WTC11 (cell line): Measurements from ENCODE around the gene POU2F1. TPM values are rescaled to one million over a fixed set of nuclear protein-coding genes. Genes with fewer than 3 reads are reported as not detected.

Experiments
- ATAC-seq: fragments of 200-7000 bp; cut with Tn5 transposase; 2 replicates; pipeline ENCODE4 v1.10.0; 2021; ENCODE audit warnings: mild to moderate bottlenecking, moderate library complexity
- CTCF ChIA-PET: fragments of 300-600 bp; sonication (Branson Sonifier 250); formaldehyde crosslinking; loops from one replicate; lab custom pipeline; 2021; ENCODE audit warnings: antibody characterized with exemption; lab: Charles Lee
- POLR2A ChIA-PET: fragments of 350-600 bp; sonication (Branson Sonifier 250); formaldehyde crosslinking; loops from one replicate; lab custom pipeline; 2021; ENCODE audit warnings: antibody characterized with exemption; lab: Charles Lee
- DNase-seq: peaks from one replicate; pipeline ENCODE4 v3.0.0; 2021; ENCODE audit warnings: low spot score
- H3K27ac Mint-ChIP-seq: 2 replicates; pipeline ENCODE4 v1.8.0; 2021; ENCODE audit warnings: mixed read lengths
- H3K27me3 Mint-ChIP-seq: 2 replicates; pipeline ENCODE4 v1.8.0; 2021; ENCODE audit warnings: low read depth, mild to moderate bottlenecking, moderate library complexity, mixed read lengths
- H3K36me3 Mint-ChIP-seq: 2 replicates; pipeline ENCODE4 v1.8.0; 2021; ENCODE audit warnings: mixed read lengths
- H3K4me1 Mint-ChIP-seq: 2 replicates; pipeline ENCODE4 v1.8.0; 2022; ENCODE audit warnings: mixed read lengths
- H3K4me3 Mint-ChIP-seq: 2 replicates; pipeline ENCODE4 v1.8.0; 2021; ENCODE audit warnings: mild to moderate bottlenecking, moderate library complexity, mixed read lengths
- H3K9me3 Mint-ChIP-seq: 2 replicates; pipeline ENCODE4 v1.8.0; 2021; ENCODE audit warnings: mixed read lengths
- ATF1 ChIP-seq: sonication (generic); formaldehyde crosslinking; IDR thresholded peaks from 2 replicates; pipeline ENCODE4 v1.8.1; 2023; ENCODE audit warnings: mild to moderate bottlenecking, moderate library complexity, missing genetic modification reagents
- ELF4 ChIP-seq: sonication (generic); formaldehyde crosslinking; IDR thresholded peaks from 2 replicates; pipeline ENCODE4 v1.8.1; 2022; ENCODE audit warnings: low read depth, mild to moderate bottlenecking, moderate library complexity, missing genetic modification reagents
- ESRRA ChIP-seq: sonication (generic); formaldehyde crosslinking; IDR thresholded peaks from 2 replicates; pipeline ENCODE4 v1.8.1; 2022; ENCODE audit warnings: mild to moderate bottlenecking, missing genetic modification reagents, borderline replicate concordance
- ETV6 ChIP-seq: sonication (generic); formaldehyde crosslinking; IDR thresholded peaks from 2 replicates; pipeline ENCODE4 v1.8.1; 2022; ENCODE audit warnings: mild to moderate bottlenecking, missing genetic modification reagents
- FOXK1 ChIP-seq: sonication (generic); formaldehyde crosslinking; IDR thresholded peaks from 2 replicates; pipeline ENCODE4 v1.8.0; 2022; ENCODE audit warnings: mild to moderate bottlenecking, moderate library complexity, missing genetic modification reagents
- GTF2I ChIP-seq: fragments of 250-450 bp; sonication (Bioruptor Pico); conservative IDR thresholded peaks from 2 replicates; pipeline ENCODE4 v1.4.0; 2021; ENCODE audit warnings: mild to moderate bottlenecking
- IRF2 ChIP-seq: sonication (generic); formaldehyde crosslinking; IDR thresholded peaks from 2 replicates; pipeline ENCODE4 v1.8.0; 2022; ENCODE audit warnings: low read depth, missing genetic modification reagents, borderline replicate concordance
- JUN ChIP-seq: sonication (generic); formaldehyde crosslinking; IDR thresholded peaks from 2 replicates; pipeline ENCODE4 v1.8.0; 2023; ENCODE audit warnings: mild to moderate bottlenecking, missing genetic modification reagents
- NFATC4 ChIP-seq: fragments of 250-450 bp; sonication (Bioruptor Pico); IDR thresholded peaks from 2 replicates; pipeline ENCODE4 v1.9.0; 2021; ENCODE audit warnings: mild to moderate bottlenecking
- NR2C2 ChIP-seq: sonication (generic); formaldehyde crosslinking; IDR thresholded peaks from 2 replicates; pipeline ENCODE4 v1.8.0; 2022; ENCODE audit warnings: mild to moderate bottlenecking, missing genetic modification reagents
- PRRX2 ChIP-seq: fragments of 250-450 bp; sonication (Bioruptor Pico); IDR thresholded peaks from 2 replicates; pipeline ENCODE4 v1.8.0; 2021; ENCODE audit warnings: mild to moderate bottlenecking
- TCF7 ChIP-seq: sonication (generic); formaldehyde crosslinking; IDR thresholded peaks from 2 replicates; pipeline ENCODE4 v1.8.0; 2022; ENCODE audit warnings: mild to moderate bottlenecking, low read depth, missing genetic modification reagents, moderate library complexity
- TP53 ChIP-seq: sonication (generic); formaldehyde crosslinking; IDR thresholded peaks from 2 replicates; pipeline ENCODE4 v1.8.1; 2023; ENCODE audit warnings: mild to moderate bottlenecking, missing genetic modification reagents
- ZNF138 ChIP-seq: sonication (generic); formaldehyde crosslinking; conservative IDR thresholded peaks from 2 replicates; pipeline ENCODE4 v1.8.1; 2022; ENCODE audit warnings: mild to moderate bottlenecking, moderate library complexity, missing genetic modification reagents
- ZNF263 ChIP-seq: sonication (generic); formaldehyde crosslinking; IDR thresholded peaks from 2 replicates; pipeline ENCODE4 v1.8.1; 2022; ENCODE audit warnings: low read depth, mild to moderate bottlenecking, moderate library complexity, missing genetic modification reagents
- ZNF317 ChIP-seq: sonication (generic); formaldehyde crosslinking; IDR thresholded peaks from 2 replicates; pipeline ENCODE4 v1.8.1; 2023; ENCODE audit warnings: low read depth, mild to moderate bottlenecking, moderate library complexity, missing genetic modification reagents, borderline replicate concordance
- total RNA-seq: library from RNA; stranded (reverse); gene quantifications from 3 replicates; pipeline ENCODE4 v1.2.3, GENCODE V29; 2021
- TF ChIP-seq, protein P1 (sequence below): fragments of 250-450 bp; sonication (Bioruptor Pico); IDR thresholded peaks from 2 replicates; pipeline ENCODE4 v1.8.0; 2021; ENCODE audit warnings: mild to moderate bottlenecking
- TF ChIP-seq, protein P2 (sequence below): sonication (generic); formaldehyde crosslinking; IDR thresholded peaks from 2 replicates; pipeline ENCODE4 v1.8.0; 2023; ENCODE audit warnings: missing genetic modification reagents
- TF ChIP-seq, protein P3 (sequence below): fragments of 250-450 bp; sonication (Bioruptor Pico); IDR thresholded peaks from 2 replicates; pipeline ENCODE4 v2.1.2; 2022; ENCODE audit warnings: mild to moderate bottlenecking, moderate library complexity
- TF ChIP-seq, protein P4 (sequence below): sonication (generic); formaldehyde crosslinking; IDR thresholded peaks from 2 replicates; pipeline ENCODE4 v1.8.1; 2023; ENCODE audit warnings: mild to moderate bottlenecking, missing genetic modification reagents
- TF ChIP-seq, protein P5 (sequence below): fragments of 250-450 bp; sonication (Bioruptor Pico); IDR thresholded peaks from 2 replicates; pipeline ENCODE4 v1.9.0; 2021; ENCODE audit warnings: mild to moderate bottlenecking, borderline replicate concordance
- TF ChIP-seq, protein P6 (sequence below): sonication (generic); formaldehyde crosslinking; IDR thresholded peaks from 2 replicates; pipeline ENCODE4 v1.8.1; 2022; ENCODE audit warnings: mild to moderate bottlenecking, missing genetic modification reagents, moderate library complexity, borderline replicate concordance
- TF ChIP-seq, protein P7 (sequence below): sonication (generic); formaldehyde crosslinking; IDR thresholded peaks from 2 replicates; pipeline ENCODE4 v1.8.1; 2022; ENCODE audit warnings: mild to moderate bottlenecking, moderate library complexity, missing genetic modification reagents
- TF ChIP-seq, protein P8 (sequence below): sonication (generic); formaldehyde crosslinking; IDR thresholded peaks from 2 replicates; pipeline ENCODE4 v1.8.0; 2022; ENCODE audit warnings: mild to moderate bottlenecking, missing genetic modification reagents

POU2F1 gene
- total RNA-seq, 1 experiment from 2014 or later, result 51.3 TPM

DNA sequence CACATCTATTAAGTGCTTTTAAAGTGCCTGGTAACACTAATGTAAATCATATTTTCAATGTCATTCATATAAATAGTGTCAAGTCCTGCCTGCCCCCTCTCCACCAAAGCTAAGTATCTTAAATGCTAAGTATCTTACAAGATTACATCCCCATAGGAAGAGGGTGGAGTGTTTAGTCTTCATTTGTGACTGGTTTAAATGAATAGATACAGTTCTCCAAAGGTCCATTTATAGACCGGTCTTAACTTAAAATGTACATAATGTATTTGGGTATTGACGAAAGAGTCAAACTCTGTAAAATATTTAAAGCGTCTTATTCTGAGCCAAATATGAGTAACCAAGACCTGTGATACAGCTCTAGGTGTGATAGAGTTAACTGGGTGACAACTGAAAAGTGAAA lies 60.2 kb downstream of the POU2F1 start (continued):
- no peak for TF ChIP-seq ZNF138 (CRISPR knock-in tag)
- TF ChIP-seq ESRRA (CRISPR knock-in tag), result no peak
- no peak for TF ChIP-seq ATF1 (CRISPR knock-in tag)
- TF ChIP-seq ELF4 (CRISPR knock-in tag), result no peak
- no peak for TF ChIP-seq PRRX2 (CRISPR knock-in tag)
- TF ChIP-seq, protein P1, sequence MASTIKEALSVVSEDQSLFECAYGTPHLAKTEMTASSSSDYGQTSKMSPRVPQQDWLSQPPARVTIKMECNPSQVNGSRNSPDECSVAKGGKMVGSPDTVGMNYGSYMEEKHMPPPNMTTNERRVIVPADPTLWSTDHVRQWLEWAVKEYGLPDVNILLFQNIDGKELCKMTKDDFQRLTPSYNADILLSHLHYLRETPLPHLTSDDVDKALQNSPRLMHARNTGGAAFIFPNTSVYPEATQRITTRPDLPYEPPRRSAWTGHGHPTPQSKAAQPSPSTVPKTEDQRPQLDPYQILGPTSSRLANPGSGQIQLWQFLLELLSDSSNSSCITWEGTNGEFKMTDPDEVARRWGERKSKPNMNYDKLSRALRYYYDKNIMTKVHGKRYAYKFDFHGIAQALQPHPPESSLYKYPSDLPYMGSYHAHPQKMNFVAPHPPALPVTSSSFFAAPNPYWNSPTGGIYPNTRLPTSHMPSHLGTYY (CRISPR knock-in tag), result no peak

DNA sequence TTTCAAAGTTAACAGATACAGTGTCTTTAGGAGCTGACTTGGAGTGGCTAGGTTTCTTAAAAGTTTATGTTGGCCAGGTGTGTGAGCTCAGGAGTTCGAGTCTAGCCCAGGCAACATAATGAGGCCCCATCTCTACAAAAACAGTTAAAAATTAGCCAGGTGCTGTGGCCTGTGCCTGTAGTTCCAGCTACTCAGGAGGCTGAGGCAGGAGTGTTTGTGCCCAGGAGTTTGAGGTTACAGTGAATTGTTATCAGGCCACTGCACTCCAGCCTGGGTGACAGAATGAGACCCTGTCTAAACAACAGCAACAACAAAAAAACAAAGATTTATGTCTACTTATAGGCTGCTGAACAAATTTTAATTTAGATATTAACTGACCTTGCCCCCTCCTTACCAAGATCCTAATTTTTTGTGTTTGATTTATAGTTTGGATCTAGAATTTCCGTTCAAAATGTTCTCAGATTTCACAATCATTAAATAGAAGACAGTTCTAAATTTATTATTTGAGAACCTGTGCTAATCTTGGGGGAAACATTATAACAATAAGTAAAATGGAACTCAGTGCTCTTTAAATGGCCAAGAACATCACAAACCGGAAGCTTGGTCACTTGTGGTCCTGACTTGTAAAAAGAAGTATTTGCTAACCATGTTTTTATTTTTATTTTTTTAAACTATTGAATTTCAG lies 67.8 kb downstream of the POU2F1 start:
- H3K36me3 Mint-ChIP-seq, result no peaks in the 10 kb centered on the region; the same call in 1 of the 2 replicates
- ChIA-PET POLR2A (no interaction called here), CTCF (interaction anchor here (0.9 to 1.1 kb wide), 2 partner anchors 9 to 20 kb away, joined by 3 read pairs; no protein-coding TSS in a partner anchor)

DNA sequence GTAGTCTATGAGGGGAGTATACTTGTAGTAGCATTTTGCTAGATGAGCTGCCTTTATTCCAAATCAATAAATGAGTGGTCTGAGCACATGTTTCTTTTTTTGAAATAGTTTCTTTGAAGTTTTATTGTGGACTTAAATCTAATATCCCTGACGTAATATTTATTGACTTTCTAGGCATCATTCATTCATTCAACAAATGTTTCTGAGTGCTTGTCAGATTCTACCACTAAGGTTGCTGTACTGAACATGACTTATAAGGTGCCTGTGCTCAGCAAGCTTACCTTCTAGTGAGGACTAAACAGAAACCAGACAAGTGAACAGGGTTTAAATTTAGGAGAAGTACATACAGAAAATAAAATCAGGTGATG lies 68.4 kb downstream of the POU2F1 start:
- H3K4me3 Mint-ChIP-seq, result no peak overlapping the region
- no peak overlapping the region for H3K27ac Mint-ChIP-seq
- DNase-seq (no peak), ATAC-seq (no peak)
- no peaks in the 10 kb centered on the region for H3K27me3 Mint-ChIP-seq
- H3K9me3 Mint-ChIP-seq, result peaks cover 12% of the 10 kb centered on the region
- CTCF ChIA-PET, result no interaction called here
- H3K36me3 Mint-ChIP-seq, result no peaks in the 10 kb centered on the region; the same call in 1 of the 2 replicates
- peaks cover 49% of the 10 kb centered on the region for H3K4me1 Mint-ChIP-seq
- POLR2A ChIA-PET, result no interaction called here
- TF ChIP-seq GTF2I, result no peak
- no peak for TF ChIP-seq ZNF317 (CRISPR knock-in tag)
- TF ChIP-seq, protein P2, sequence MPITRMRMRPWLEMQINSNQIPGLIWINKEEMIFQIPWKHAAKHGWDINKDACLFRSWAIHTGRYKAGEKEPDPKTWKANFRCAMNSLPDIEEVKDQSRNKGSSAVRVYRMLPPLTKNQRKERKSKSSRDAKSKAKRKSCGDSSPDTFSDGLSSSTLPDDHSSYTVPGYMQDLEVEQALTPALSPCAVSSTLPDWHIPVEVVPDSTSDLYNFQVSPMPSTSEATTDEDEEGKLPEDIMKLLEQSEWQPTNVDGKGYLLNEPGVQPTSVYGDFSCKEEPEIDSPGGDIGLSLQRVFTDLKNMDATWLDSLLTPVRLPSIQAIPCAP (CRISPR knock-in tag), result no peak
- no peak for TF ChIP-seq ETV6
- TF ChIP-seq, protein P3, sequence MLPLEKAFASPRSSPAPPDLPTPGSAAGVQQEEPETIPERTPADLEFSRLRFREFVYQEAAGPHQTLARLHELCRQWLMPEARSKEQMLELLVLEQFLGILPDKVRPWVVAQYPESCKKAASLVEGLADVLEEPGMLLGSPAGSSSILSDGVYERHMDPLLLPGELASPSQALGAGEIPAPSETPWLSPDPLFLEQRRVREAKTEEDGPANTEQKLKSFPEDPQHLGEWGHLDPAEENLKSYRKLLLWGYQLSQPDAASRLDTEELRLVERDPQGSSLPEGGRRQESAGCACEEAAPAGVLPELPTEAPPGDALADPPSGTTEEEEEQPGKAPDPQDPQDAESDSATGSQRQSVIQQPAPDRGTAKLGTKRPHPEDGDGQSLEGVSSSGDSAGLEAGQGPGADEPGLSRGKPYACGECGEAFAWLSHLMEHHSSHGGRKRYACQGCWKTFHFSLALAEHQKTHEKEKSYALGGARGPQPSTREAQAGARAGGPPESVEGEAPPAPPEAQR (CRISPR knock-in tag), result no peak
- TF ChIP-seq, protein P4, sequence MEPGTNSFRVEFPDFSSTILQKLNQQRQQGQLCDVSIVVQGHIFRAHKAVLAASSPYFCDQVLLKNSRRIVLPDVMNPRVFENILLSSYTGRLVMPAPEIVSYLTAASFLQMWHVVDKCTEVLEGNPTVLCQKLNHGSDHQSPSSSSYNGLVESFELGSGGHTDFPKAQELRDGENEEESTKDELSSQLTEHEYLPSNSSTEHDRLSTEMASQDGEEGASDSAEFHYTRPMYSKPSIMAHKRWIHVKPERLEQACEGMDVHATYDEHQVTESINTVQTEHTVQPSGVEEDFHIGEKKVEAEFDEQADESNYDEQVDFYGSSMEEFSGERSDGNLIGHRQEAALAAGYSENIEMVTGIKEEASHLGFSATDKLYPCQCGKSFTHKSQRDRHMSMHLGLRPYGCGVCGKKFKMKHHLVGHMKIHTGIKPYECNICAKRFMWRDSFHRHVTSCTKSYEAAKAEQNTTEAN (CRISPR knock-in tag), result no peak
- TF ChIP-seq ESRRA (CRISPR knock-in tag), result no peak
- TF ChIP-seq IRF2 (CRISPR knock-in tag), result no peak
- TF ChIP-seq, protein P5, sequence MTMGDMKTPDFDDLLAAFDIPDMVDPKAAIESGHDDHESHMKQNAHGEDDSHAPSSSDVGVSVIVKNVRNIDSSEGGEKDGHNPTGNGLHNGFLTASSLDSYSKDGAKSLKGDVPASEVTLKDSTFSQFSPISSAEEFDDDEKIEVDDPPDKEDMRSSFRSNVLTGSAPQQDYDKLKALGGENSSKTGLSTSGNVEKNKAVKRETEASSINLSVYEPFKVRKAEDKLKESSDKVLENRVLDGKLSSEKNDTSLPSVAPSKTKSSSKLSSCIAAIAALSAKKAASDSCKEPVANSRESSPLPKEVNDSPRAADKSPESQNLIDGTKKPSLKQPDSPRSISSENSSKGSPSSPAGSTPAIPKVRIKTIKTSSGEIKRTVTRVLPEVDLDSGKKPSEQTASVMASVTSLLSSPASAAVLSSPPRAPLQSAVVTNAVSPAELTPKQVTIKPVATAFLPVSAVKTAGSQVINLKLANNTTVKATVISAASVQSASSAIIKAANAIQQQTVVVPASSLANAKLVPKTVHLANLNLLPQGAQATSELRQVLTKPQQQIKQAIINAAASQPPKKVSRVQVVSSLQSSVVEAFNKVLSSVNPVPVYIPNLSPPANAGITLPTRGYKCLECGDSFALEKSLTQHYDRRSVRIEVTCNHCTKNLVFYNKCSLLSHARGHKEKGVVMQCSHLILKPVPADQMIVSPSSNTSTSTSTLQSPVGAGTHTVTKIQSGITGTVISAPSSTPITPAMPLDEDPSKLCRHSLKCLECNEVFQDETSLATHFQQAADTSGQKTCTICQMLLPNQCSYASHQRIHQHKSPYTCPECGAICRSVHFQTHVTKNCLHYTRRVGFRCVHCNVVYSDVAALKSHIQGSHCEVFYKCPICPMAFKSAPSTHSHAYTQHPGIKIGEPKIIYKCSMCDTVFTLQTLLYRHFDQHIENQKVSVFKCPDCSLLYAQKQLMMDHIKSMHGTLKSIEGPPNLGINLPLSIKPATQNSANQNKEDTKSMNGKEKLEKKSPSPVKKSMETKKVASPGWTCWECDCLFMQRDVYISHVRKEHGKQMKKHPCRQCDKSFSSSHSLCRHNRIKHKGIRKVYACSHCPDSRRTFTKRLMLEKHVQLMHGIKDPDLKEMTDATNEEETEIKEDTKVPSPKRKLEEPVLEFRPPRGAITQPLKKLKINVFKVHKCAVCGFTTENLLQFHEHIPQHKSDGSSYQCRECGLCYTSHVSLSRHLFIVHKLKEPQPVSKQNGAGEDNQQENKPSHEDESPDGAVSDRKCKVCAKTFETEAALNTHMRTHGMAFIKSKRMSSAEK (CRISPR knock-in tag), result no peak
- TF ChIP-seq JUN (CRISPR knock-in tag), result no peak
- TF ChIP-seq FOXK1 (CRISPR knock-in tag), result no peak
- TF ChIP-seq, protein P6, sequence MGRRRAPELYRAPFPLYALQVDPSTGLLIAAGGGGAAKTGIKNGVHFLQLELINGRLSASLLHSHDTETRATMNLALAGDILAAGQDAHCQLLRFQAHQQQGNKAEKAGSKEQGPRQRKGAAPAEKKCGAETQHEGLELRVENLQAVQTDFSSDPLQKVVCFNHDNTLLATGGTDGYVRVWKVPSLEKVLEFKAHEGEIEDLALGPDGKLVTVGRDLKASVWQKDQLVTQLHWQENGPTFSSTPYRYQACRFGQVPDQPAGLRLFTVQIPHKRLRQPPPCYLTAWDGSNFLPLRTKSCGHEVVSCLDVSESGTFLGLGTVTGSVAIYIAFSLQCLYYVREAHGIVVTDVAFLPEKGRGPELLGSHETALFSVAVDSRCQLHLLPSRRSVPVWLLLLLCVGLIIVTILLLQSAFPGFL (CRISPR knock-in tag), result no peak

More for the DNA sequence above, 67.8 kb downstream of the POU2F1 start:
- peaks cover 49% of the 10 kb centered on the region for H3K4me1 Mint-ChIP-seq
- no peak for TF ChIP-seq NFATC4 (CRISPR knock-in tag)
- TF ChIP-seq NR2C2 (CRISPR knock-in tag), result no peak
- TF ChIP-seq, protein P7, sequence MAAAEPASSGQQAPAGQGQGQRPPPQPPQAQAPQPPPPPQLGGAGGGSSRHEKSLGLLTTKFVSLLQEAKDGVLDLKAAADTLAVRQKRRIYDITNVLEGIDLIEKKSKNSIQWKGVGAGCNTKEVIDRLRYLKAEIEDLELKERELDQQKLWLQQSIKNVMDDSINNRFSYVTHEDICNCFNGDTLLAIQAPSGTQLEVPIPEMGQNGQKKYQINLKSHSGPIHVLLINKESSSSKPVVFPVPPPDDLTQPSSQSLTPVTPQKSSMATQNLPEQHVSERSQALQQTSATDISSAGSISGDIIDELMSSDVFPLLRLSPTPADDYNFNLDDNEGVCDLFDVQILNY (CRISPR knock-in tag), result no peak
- no peak for TF ChIP-seq TP53 (CRISPR knock-in tag)
- TF ChIP-seq, protein P8, sequence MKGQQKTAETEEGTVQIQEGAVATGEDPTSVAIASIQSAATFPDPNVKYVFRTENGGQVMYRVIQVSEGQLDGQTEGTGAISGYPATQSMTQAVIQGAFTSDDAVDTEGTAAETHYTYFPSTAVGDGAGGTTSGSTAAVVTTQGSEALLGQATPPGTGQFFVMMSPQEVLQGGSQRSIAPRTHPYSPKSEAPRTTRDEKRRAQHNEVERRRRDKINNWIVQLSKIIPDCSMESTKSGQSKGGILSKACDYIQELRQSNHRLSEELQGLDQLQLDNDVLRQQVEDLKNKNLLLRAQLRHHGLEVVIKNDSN, result no peak
- no peak for TF ChIP-seq TCF7 (CRISPR knock-in tag)
- no peak for TF ChIP-seq ZNF263 (CRISPR knock-in tag)
- H3K4me3 Mint-ChIP-seq, result no peak overlapping the region
- H3K9me3 Mint-ChIP-seq, result peaks cover 8% of the 10 kb centered on the region
- ATAC-seq (no peak), DNase-seq (no peak)
- H3K27ac Mint-ChIP-seq, result 0 out of 2 replicates have a peak overlapping the region, but pooled peaks have one; percentile 30
- H3K27me3 Mint-ChIP-seq, result no peaks in the 10 kb centered on the region
